ENCODE results near the gene CDH11. TPM values are rescaled to one million over a fixed set of nuclear protein-coding genes. Genes with fewer than 3 reads are reported as not detected.

Gene CDH11
- total and polyA plus RNA-seq, 2 donors (not counting 1 experiment from before 2014, with no cell fraction given) = not detected

DNA sequence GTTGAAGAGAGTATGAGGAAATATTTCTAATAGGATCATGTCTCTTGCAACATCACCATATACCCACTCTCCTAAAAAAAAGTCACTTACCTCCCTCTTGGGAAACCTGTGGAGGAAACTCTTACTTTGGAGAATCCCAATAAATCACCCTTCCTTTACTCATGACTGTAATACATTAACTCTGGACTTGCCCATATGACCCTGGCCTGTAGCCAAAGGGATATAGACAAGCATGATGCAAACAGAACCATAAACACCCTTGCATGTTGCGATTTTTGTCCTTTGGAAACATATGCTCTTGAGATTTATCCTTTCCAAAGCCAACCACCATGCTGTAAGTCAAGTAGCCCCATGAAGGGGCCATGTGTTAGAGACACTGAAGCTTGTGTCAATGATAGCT is 19.5 kb downstream of the CDH11 start:
- no peak for ATAC-seq (ENCODE audit: low read depth)
- TF ChIP-seq EZH2 (IDR thresholded peaks at IDR 0.05; ENCODE audit: borderline replicate concordance, insufficient read depth, low read depth, low read length, poor library complexity, severe bottlenecking) (no peak), CTCF (IDR thresholded peaks at IDR 0.05) (no peak)
- WGBS (ENCODE audit: insufficient coverage) = no CpG with 5 or more reads among the region's 1 CpG
- Mint-ChIP-seq H3K4me3 (no peak overlapping the region), H3K4me1 (no peaks in the 10 kb centered on the region), H3K9me3 (ENCODE audit: insufficient read depth) (no peaks in the 10 kb centered on the region), H3K27me3 (no peaks in the 10 kb centered on the region), H3K27ac (no peak overlapping the region)
- Histone ChIP-seq H3K4me1 (ENCODE audit: control insufficient read depth in 2 of 2, insufficient read depth in 2 of 2, low read length in 2 of 2) (no peaks in the 10 kb centered on the region), H3K9me3 (ENCODE audit: control extremely low read depth in 1 of 3, control insufficient read depth in 2 of 3, insufficient read depth in 1 of 3, low read length in 2 of 3) (no peaks in the 10 kb centered on the region), H3K27me3 (replicated peaks in 1 of 4; ENCODE audit: control extremely low read depth in 1 of 4, control insufficient read depth in 3 of 4, insufficient read depth in 4 of 4, low read length in 3 of 4) (no peaks in the 10 kb centered on the region), H2AFZ (ENCODE audit: insufficient read depth, low read depth, low read length, poor library complexity, severe bottlenecking) (no peak overlapping the region), H3K79me2 (ENCODE audit: control insufficient read depth, insufficient read depth, low read length) (no peaks in the 10 kb centered on the region), H3K4me3 (ENCODE audit: control extremely low read depth in 1 of 5, extremely low read depth in 1 of 5, insufficient read depth in 1 of 5, low read depth in 2 of 5, low read length in 4 of 5) (no peak overlapping the region), H4K20me1 (ENCODE audit: control insufficient read depth, insufficient read depth, low read length, poor library complexity, severe bottlenecking) (no peaks in the 10 kb centered on the region), H3K36me3 (replicated peaks in 1 of 2; ENCODE audit: control extremely low read depth in 1 of 2, control insufficient read depth in 1 of 2, extremely low read depth in 1 of 2, insufficient read depth in 2 of 2, low read length in 1 of 2) (no peaks in the 10 kb centered on the region), H3K27ac (ENCODE audit: low read length in 2 of 2) (no peak overlapping the region), H3K4me2 (replicated peaks; ENCODE audit: low read depth, low read length, poor library complexity, severe bottlenecking) (no peak overlapping the region), H3K9ac (ENCODE audit: low read length) (no peak overlapping the region)
- no peak for DNase-seq
- CTCF ChIA-PET = no interaction called here
- POLR2A ChIA-PET = no interaction called here
- intact Hi-C loops (cut with micrococcal nuclease) = no loop called here

DNA sequence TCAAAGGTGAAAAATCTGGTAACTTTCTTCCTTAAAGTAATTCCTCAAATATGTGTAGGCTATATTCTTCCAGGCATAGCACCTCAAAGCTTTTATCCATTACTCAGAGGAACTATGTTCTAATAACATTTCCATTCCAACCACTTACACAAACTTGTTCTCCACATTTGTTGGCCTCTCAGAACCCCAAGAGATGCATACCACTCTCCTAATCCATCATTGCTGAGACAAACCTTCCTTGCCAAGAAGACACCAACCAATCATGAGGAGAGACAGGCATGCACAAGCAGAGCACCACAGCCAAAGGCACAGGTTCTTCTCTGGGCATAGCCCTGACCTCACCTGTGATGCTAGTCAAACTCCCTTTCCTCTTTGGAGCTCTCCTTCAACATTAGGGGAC is 20.9 kb downstream of the CDH11 start:
- CTCF ChIA-PET = no interaction called here
- Histone ChIP-seq H2AFZ (ENCODE audit: insufficient read depth, low read depth, low read length, poor library complexity, severe bottlenecking) (no peak overlapping the region), H3K9me3 (ENCODE audit: control extremely low read depth in 1 of 3, control insufficient read depth in 2 of 3, insufficient read depth in 1 of 3, low read length in 2 of 3) (no peaks in the 10 kb centered on the region), H3K9ac (ENCODE audit: low read length) (no peak overlapping the region), H3K79me2 (ENCODE audit: control insufficient read depth, insufficient read depth, low read length) (no peaks in the 10 kb centered on the region), H3K27me3 (replicated peaks in 1 of 4; ENCODE audit: control extremely low read depth in 1 of 4, control insufficient read depth in 3 of 4, insufficient read depth in 4 of 4, low read length in 3 of 4) (no peaks in the 10 kb centered on the region), H4K20me1 (ENCODE audit: control insufficient read depth, insufficient read depth, low read length, poor library complexity, severe bottlenecking) (no peaks in the 10 kb centered on the region), H3K4me1 (ENCODE audit: control insufficient read depth in 2 of 2, insufficient read depth in 2 of 2, low read length in 2 of 2) (no peaks in the 10 kb centered on the region), H3K27ac (ENCODE audit: low read length in 2 of 2) (no peak overlapping the region), H3K36me3 (replicated peaks in 1 of 2; ENCODE audit: control extremely low read depth in 1 of 2, control insufficient read depth in 1 of 2, extremely low read depth in 1 of 2, insufficient read depth in 2 of 2, low read length in 1 of 2) (no peaks in the 10 kb centered on the region), H3K4me2 (replicated peaks; ENCODE audit: low read depth, low read length, poor library complexity, severe bottlenecking) (no peak overlapping the region), H3K4me3 (ENCODE audit: control extremely low read depth in 1 of 5, extremely low read depth in 1 of 5, insufficient read depth in 1 of 5, low read depth in 2 of 5, low read length in 4 of 5) (no peak overlapping the region)
- Mint-ChIP-seq H3K27me3 (no peaks in the 10 kb centered on the region), H3K4me1 (no peaks in the 10 kb centered on the region), H3K9me3 (ENCODE audit: insufficient read depth) (no peaks in the 10 kb centered on the region), H3K27ac (no peak overlapping the region), H3K4me3 (no peak overlapping the region)
- no peak for ATAC-seq (ENCODE audit: low read depth)
- TF ChIP-seq CTCF (IDR thresholded peaks at IDR 0.05) (no peak), EZH2 (IDR thresholded peaks at IDR 0.05; ENCODE audit: borderline replicate concordance, insufficient read depth, low read depth, low read length, poor library complexity, severe bottlenecking) (no peak)
- no peak for DNase-seq
- POLR2A ChIA-PET = no interaction called here
- intact Hi-C loops (cut with micrococcal nuclease) = no loop called here

Data from B cell (primary cell).